Smooth muscle cell (in vitro differentiated cells): ENCODE results near the gene TMEM212. TPM values are rescaled to one million over a fixed set of nuclear protein-coding genes. Genes with fewer than 3 reads are reported as not detected.
A peak's percentile ranks its signal among the peaks of the same experiment; 100 is the strongest.

Experiments used
- DNase-seq: peaks from one replicate; lab custom pipeline; 2025; ENCODE audit not compliant: unreplicated experiment; lab: John Stamatoyannopoulos, UW
- H2AFZ ChIP-seq: fragments of 200-600 bp; sonication (generic); 2 replicates; pipeline ENCODE4 v1.6.0; 2016; ENCODE audit warnings: antibody characterized with exemption, low read depth, mild to moderate bottlenecking
- H3F3A ChIP-seq: fragments of 200-600 bp; sonication (generic); 2 replicates; pipeline ENCODE4 v1.6.0; 2017; ENCODE audit warnings: antibody characterized with exemption, low read depth
- H3K27ac ChIP-seq: fragments of 200-600 bp; sonication (generic); 2 replicates; pipeline ENCODE4 v1.5.1; 2016; ENCODE audit warnings: low read depth, mild to moderate bottlenecking
- H3K27me3 ChIP-seq: fragments of 200-600 bp; sonication (generic); 2 replicates; pipeline ENCODE4 v1.6.1; 2016; ENCODE audit warnings: low read depth, mild to moderate bottlenecking
- H3K36me3 ChIP-seq: fragments of 200-600 bp; sonication (generic); 2 replicates; pipeline ENCODE4 v1.5.1; 2016; ENCODE audit warnings: low read depth
- H3K4me1 ChIP-seq: fragments of 200-600 bp; sonication (generic); 2 replicates; pipeline ENCODE4 v1.5.1; 2016; ENCODE audit warnings: low read depth
- H3K4me2 ChIP-seq: fragments of 200-600 bp; sonication (generic); 2 replicates; pipeline ENCODE4 v1.6.0; 2016; ENCODE audit warnings: mild to moderate bottlenecking
- H3K4me3 ChIP-seq: fragments of 200-600 bp; sonication (generic); 2 replicates; pipeline ENCODE4 v1.5.1; 2016; ENCODE audit warnings: mild to moderate bottlenecking
- H3K79me2 ChIP-seq: fragments of 200-600 bp; sonication (generic); 2 replicates; pipeline ENCODE4 v1.6.0; 2016; ENCODE audit warnings: low read depth, mild to moderate bottlenecking
- H3K9ac ChIP-seq: fragments of 200-600 bp; sonication (generic); 2 replicates; pipeline ENCODE4 v1.6.0; 2016; ENCODE audit warnings: low read depth
- H3K9me3 ChIP-seq: fragments of 200-600 bp; sonication (generic); replicated peaks from 2 replicates; pipeline ENCODE4 v1.5.1; 2016; ENCODE audit warnings: low read depth
- H4K20me1 ChIP-seq: fragments of 200-600 bp; sonication (generic); 2 replicates; pipeline ENCODE4 v1.6.0; 2016; ENCODE audit warnings: low read depth
- CTCF ChIP-seq: fragments of 200-600 bp; sonication (generic); IDR thresholded peaks from 2 replicates; pipeline ENCODE4 v1.5.1; 2017; ENCODE audit warnings: borderline replicate concordance, mild to moderate bottlenecking, antibody characterized with exemption; ENCODE audit not compliant: insufficient read depth, poor library complexity, severe bottlenecking
- WGBS: methylation state at CpG from one replicate; pipeline ENCODE4 v1.1.7; 2016; ENCODE audit warnings: low lambda C conversion rate; 5-methylcytosine and 5-hydroxymethylcytosine counted together
- polyA plus RNA-seq: library from polyadenylated mRNA; unstranded; fragments of >200 nt; fragmentation: Nextera tagmentation; extraction: Ambion mirVana; gene quantifications from 2 replicates; pipeline ENCODE4 v1.2.1, GENCODE V29; 2016
- total RNA-seq: library from RNA; depleted of rRNA; stranded (reverse); fragments of >200 nt; gene quantifications from 2 replicates; pipeline ENCODE4 v1.2.3, GENCODE V29; 2014

Gene TMEM212
- total and polyA plus RNA-seq, 2 experiments from 2014 or later, result not detected

DNA sequence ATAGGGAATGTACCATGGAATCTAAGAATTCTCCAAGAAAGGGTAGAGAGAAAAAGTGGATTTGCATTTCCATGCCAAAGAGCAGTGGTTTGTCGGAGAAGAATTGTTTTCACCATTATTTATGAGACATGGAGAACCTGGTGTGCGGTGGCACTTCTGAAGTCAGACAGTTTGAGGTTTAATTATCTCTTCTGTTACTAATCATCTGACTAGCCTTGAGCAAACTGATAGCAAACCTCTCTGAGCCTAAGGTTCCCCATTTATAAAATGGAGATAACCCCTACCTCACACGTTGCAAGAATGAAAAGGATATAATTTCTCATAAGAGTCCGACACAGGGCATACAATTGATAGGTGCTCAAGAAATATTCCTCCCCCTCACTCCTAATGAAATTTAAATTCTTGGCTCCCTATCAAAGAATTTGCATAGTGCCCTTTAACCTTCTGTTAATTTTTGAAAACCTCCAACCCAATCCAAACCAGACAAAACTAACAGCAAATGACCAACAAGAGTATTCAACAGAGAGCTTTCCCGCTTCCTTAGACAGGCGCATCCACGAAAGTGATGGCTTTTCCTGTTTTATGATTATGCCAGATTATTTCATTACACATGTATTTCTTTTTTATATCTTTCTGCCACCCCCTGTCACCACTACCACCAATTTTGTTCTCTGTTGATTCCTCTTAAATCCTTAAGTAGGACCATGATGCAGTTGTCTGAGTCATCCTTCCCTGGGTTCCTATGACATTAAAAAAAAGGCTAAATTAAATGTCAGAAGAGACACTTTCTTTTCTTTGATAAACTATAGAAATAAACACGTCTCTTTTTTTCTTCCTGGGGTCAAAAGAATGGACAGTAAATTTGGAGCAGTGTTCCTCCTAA is 28.5 kb downstream of the TMEM212 start:
- H3K4me2 ChIP-seq, result peak overlapping the region; percentile 76
- DNase-seq, result no peak
- H3K9ac ChIP-seq, result peak overlapping the region; percentile 87
- H3K79me2 ChIP-seq, result no peaks in the 10 kb centered on the region
- H4K20me1 ChIP-seq, result no peaks in the 10 kb centered on the region
- TF ChIP-seq CTCF, result no peak
- peak overlapping the region; percentile 98 for H3K27ac ChIP-seq
- H2AFZ ChIP-seq, result no peak overlapping the region
- H3K9me3 ChIP-seq, result no peaks in the 10 kb centered on the region
- 31% methylated on average over 8 of the region's 8 CpGs for WGBS
- no peaks in the 10 kb centered on the region for H3K27me3 ChIP-seq
- H3K4me1 ChIP-seq, result peaks cover 16% of the 10 kb centered on the region
- peaks cover 32% of the 10 kb centered on the region for H3F3A ChIP-seq
- no peak overlapping the region for H3K4me3 ChIP-seq
- no peaks in the 10 kb centered on the region for H3K36me3 ChIP-seq

DNA sequence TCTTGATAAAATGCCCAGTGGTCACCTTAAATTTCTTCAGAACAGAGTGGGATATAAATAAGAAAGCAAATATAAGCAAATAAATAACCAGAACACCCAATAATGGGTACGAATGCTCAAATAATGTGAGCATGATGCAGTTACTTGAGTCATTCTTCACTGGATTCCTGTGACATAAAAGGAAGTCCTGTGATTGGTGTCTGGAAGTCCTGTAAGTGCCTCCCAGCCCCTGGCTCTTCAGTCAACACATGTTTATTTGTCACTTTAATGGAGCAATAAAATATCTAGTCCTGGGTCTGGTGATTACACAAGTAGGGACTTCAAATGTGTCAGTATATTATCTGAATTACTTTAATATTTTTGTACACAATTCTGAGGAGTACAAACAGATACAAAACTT is 30.4 kb downstream of the TMEM212 start:
- DNase-seq, result no peak
- TF ChIP-seq CTCF, result no peak
- H3K4me3 ChIP-seq, result no peak overlapping the region

GRCh38 chr3:171874251-171874681 is 31.1 kb downstream of the TMEM212 start:
- H3K4me3 ChIP-seq, result no peak overlapping the region
- no peaks in the 10 kb centered on the region for H3K9me3 ChIP-seq
- H3F3A ChIP-seq, result peaks cover 32% of the 10 kb centered on the region
- H3K79me2 ChIP-seq, result no peaks in the 10 kb centered on the region
- peaks cover 31% of the 10 kb centered on the region for H3K4me1 ChIP-seq
- no peak for TF ChIP-seq CTCF
- 2% methylated on average over 2 of the region's 2 CpGs for WGBS
- peak overlapping the region; percentile 90 for H3K9ac ChIP-seq
- no peak overlapping the region for H2AFZ ChIP-seq
- DNase-seq, result no peak
- H3K27ac ChIP-seq, result peak overlapping the region; percentile 98
- no peaks in the 10 kb centered on the region for H3K36me3 ChIP-seq
- peak overlapping the region; percentile 79 for H3K4me2 ChIP-seq
- H4K20me1 ChIP-seq, result no peaks in the 10 kb centered on the region
- H3K27me3 ChIP-seq, result no peaks in the 10 kb centered on the region

More for the DNA sequence above, 30.4 kb downstream of the TMEM212 start:
- Histone ChIP-seq H3K9ac (peak overlapping the region; percentile 87), H2AFZ (no peak overlapping the region), H3K4me1 (peaks cover 25% of the 10 kb centered on the region), H4K20me1 (no peaks in the 10 kb centered on the region), H3F3A (peaks cover 32% of the 10 kb centered on the region), H3K79me2 (no peaks in the 10 kb centered on the region), H3K9me3 (no peaks in the 10 kb centered on the region), H3K27me3 (no peaks in the 10 kb centered on the region), H3K4me2 (peak overlapping the region; percentile 76), H3K27ac (peak overlapping the region; percentile 98), H3K36me3 (no peaks in the 10 kb centered on the region)
- 19% methylated on average over 1 of the region's 1 CpG for WGBS
